ENCODE data around the gene THRB.

GRCh38 chr3:24432989-24433388, 61.7 kb downstream of the THRB start:
- TF ChIP-seq CTCF (IDR thresholded peaks at IDR 0.05) = no peak
- no peak for TF ChIP-seq POLR2A (IDR thresholded peaks at IDR 0.05)

All from heart left ventricle (tissue), 13 donors.